Loucy (cell line): Measurements from ENCODE around the gene RNF8.

Source experiments
- CTCF ChIP-seq: fragments of 200-600 bp; sonication (generic); conservative IDR thresholded peaks from 2 replicates; pipeline ENCODE4 v1.5.1; 2014; ENCODE audit warnings: mild to moderate bottlenecking, antibody characterized with exemption, low read length
- EZH2phosphoT487 ChIP-seq: fragments of 200-600 bp; IDR thresholded peaks from 2 replicates; pipeline ENCODE4 v1.6.1; 2018; ENCODE audit warnings: antibody characterized with exemption, mild to moderate bottlenecking, moderate library complexity, borderline replicate concordance

GRCh38 chr6:37389857-37390256, 36.1 kb downstream of the RNF8 start:
- TF ChIP-seq CTCF (no peak), EZH2phosphoT487 (no peak)
